OCI-LY3 (cell line): ENCODE measurements around the gene OPHN1.

Source experiments
- EZH2phosphoT487 ChIP-seq: fragments of 200-600 bp; shearing (Covaris generic); IDR thresholded peaks from 2 replicates; pipeline ENCODE4 v1.6.1; 2018; ENCODE audit warnings: antibody characterized with exemption, mixed run types, low read depth
- TF ChIP-seq, protein P1 (sequence below): fragments of 200-600, 300-600 bp; sonication (generic); IDR thresholded peaks from 2 replicates; pipeline ENCODE4 v1.5.1; 2014; ENCODE audit warnings: antibody characterized with exemption, low read length, low read depth

- TF ChIP-seq, protein P1, sequence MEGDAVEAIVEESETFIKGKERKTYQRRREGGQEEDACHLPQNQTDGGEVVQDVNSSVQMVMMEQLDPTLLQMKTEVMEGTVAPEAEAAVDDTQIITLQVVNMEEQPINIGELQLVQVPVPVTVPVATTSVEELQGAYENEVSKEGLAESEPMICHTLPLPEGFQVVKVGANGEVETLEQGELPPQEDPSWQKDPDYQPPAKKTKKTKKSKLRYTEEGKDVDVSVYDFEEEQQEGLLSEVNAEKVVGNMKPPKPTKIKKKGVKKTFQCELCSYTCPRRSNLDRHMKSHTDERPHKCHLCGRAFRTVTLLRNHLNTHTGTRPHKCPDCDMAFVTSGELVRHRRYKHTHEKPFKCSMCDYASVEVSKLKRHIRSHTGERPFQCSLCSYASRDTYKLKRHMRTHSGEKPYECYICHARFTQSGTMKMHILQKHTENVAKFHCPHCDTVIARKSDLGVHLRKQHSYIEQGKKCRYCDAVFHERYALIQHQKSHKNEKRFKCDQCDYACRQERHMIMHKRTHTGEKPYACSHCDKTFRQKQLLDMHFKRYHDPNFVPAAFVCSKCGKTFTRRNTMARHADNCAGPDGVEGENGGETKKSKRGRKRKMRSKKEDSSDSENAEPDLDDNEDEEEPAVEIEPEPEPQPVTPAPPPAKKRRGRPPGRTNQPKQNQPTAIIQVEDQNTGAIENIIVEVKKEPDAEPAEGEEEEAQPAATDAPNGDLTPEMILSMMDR: no peak
- TF ChIP-seq EZH2phosphoT487: no peak
Measured at GRCh38 chrX:68132749-68133148, 300.5 kb downstream of the OPHN1 start.
